Endothelial cell of hepatic sinusoid (primary cell): ENCODE results near the gene PTPN20.

Experiments used
- in situ Hi-C: cut with HindIII; loops from 2 replicates; pipeline ENCODE4 v1.10.0; 2017; ENCODE audit warnings: low sequenced_read_pairs

PTPN20 gene

GRCh38 chr10:47033541-47034270 lies 122.5 kb downstream of the PTPN20 start:
- in situ Hi-C loops: no loop called here

DNA sequence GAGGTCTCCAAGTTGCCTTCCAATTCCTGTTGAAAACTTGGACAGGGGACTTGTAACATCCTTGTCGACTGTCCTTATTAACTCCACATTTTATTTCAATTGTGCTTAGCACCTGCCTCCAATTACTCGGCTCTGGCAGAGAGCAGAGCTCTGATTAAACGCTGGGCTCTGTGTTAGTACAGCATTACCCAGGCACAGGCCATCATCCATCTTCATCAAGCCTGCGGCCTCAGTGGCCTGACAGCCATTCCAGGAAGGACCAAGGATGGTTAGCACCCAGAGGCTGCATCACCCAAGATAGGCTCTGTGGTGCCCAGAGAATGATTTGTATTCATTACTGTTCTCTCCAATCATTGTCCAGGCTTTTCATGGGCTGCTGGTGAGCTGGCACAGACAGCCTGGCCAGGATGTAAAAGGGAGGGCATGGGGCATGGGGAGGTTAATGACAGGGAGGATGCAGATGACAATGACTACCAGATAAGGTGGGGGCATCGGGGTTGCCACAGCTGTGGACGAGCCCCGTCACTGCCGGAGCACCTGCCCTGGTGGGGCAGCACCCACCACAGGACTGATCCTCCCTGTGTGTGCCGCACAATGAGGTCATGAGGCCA lies 123.3 kb downstream of the PTPN20 start:
- in situ Hi-C loops: no loop called here

- in situ Hi-C loops: no loop called here
Measured at GRCh38 chr10:47035171-47035818, 124.1 kb downstream of the PTPN20 start.

- in situ Hi-C loops: no loop called here
Measured at GRCh38 chr10:47035819-47036337, 124.7 kb downstream of the PTPN20 start.

DNA sequence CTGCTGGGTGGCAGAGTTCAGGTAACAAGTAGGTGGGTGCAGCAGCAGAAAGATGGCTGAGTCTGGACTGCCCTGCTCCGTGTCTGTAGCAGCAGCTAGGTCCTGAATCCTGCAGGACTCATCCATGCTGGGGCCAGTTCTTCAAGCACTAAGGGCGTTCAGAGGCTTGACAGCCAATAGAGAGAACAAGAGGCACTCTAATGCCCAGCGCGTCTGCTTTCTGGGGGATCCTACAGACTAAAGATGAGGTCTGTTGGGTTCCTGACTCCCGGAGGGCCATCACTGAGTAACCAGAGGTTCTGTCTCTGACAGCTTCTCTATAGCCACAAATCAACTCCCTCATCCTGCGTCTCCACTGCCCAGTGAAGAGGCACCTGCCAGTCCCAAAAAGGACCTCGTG lies 125.5 kb downstream of the PTPN20 start:
- in situ Hi-C loops: no loop called here

DNA sequence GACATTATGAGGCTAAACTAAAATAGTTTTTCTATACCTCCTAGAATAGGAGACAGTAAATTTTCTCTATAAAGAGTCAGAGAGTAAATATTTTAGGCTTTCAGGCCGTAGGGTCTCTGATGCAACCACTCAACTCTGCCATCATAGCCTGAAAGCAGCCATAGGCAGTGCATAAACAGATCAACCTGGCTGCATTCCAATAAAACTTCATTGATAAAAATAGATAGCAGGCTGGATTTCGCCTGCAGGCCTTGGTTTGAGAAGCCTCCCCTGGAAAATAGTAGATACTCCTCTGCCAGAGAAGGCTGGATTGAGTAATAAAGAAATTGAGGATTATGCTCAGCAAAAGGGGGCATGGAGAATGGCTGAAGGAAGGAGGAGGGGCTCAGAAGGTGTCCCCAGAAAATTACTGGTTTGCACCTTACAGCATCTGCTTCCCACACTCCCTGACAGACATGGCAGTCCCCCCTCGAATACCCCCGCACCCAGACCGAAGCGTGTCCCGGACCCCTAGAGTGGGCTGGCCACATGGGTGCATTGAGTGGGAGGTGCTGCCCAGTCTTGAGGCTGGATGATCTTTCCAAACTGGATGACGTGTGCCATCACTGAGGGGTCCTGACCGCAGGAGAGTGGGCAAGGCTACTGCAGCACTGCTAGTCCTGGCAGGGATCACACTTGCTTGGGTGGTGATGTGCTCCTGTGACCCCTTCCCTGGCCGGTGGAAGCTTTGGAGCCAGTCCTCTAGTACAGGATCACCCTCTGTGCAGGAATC lies 126.6 kb downstream of the PTPN20 start:
- in situ Hi-C loops: no loop called here

- in situ Hi-C loops: no loop called here
Measured at GRCh38 chr10:47038881-47039561, 127.8 kb downstream of the PTPN20 start.

DNA sequence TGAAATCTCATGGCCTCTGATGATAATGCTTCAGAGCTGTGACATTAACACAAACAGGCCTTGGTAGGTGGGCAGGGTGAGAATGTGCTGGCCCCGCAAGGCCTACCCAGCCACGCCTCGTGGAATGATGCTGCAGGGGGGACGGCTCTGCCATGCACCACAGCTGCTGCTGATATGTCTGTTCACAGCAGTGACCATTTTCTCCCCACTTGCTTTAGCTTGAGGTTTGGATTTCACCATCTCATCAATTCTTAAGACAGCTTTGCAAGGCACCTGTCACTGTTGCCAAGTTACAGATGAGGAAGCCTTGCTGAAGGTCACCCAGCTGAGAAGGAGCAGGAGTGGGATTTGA lies 128.3 kb downstream of the PTPN20 start:
- in situ Hi-C loops: no loop called here

GRCh38 chr10:47040041-47040491 lies 128.8 kb downstream of the PTPN20 start:
- in situ Hi-C loops: no loop called here

- in situ Hi-C loops: no loop called here
Measured at GRCh38 chr10:47040681-47041080, 129.5 kb downstream of the PTPN20 start.

DNA sequence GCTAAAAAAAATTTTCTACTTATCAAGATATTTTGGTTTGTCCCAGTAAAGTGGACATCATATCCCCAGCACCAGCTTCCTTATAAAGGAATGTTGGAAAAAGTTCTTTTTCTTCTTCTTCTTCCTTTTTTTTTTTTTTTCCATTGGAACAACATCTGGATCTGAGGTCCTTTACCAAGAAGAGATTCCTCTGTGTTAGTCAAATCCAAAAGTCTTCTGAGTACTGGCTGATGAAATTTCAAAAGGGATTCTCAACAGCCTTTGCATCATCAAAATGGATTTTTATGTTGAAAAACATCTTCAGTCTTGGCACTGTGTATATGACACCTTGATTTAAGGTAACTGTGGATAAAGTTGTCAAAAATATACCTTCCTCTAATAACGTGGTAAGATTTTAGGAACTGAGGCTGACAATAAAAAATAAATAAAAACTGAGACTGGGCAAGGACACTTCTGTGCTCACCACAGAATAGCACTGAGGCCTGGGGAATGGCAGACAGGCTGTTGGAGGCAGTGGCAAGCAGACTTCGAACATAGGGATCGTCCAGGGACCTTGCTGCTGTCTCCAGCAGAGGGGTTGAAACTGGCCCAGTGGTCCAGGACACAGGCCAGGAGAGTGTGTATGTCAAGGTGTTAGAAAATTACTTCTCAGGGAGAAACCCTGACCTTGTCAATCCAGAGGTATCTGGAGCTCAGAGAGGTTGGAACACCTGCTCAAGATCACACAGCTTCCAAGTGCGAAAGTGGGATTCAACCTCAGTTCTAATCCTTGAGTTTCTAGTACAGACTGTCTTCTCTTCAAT lies 130.4 kb downstream of the PTPN20 start:
- in situ Hi-C loops: no loop called here

GRCh38 chr10:47042199-47042473 lies 130.9 kb downstream of the PTPN20 start:
- in situ Hi-C loops: no loop called here

GRCh38 chr10:47042780-47043750 lies 131.8 kb downstream of the PTPN20 start:
- in situ Hi-C loops: no loop called here

GRCh38 chr10:47043928-47044538 lies 132.8 kb downstream of the PTPN20 start:
- in situ Hi-C loops: no loop called here

DNA sequence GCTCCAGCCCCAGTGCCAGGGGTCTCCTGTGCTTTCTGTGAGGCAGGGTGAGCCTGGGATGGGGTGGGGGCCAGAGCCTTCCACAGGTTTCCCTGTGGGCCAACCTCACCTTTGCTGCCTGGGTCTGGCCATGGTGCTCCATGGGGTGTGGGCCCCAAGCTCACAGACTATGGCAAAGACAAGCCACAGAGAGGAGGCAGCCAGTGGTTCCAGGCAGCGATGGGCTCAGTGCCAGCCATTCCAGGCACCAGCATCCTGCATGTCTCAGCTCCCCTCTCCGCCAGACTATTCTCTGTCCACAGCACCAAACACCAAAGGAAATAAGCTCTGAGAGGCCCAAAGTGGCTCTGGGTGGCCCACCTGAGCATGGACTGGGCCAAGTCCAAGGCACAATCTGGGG lies 133.5 kb downstream of the PTPN20 start:
- in situ Hi-C loops: no loop called here

DNA sequence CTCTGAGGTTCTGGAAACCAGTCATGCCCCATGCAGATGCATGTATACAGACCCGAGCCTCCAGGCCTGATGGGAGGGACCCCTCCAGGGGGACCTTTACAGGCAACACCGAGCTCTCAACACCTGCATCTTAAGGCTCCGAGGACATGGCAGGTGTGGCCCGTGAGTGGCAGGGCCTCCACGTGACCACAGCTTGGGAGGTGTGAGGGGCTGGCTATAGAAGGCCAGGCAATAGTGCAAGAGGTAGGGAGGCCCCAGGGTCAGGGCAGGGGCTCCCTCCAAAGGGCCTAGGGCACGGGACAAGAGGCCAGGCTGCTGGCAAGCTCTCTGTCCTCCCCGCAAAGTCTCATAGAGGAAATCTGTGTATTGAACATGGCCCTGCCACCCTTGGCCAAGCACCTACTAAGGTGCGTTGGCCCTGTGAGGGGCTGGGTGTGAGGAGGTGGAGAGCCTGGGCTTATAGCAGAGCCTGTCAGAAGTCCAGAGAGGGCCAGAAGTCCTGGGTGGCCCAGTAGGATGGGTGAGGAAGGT lies 134.2 kb downstream of the PTPN20 start:
- in situ Hi-C loops: no loop called here

- in situ Hi-C loops: no loop called here
Measured at GRCh38 chr10:47046321-47047126, 135.3 kb downstream of the PTPN20 start.
